Measurements from ENCODE around the gene RNF8. TPM values are rescaled to one million over a fixed set of nuclear protein-coding genes. Genes with fewer than 3 reads are reported as not detected.
"Not testable (repeated sequence)": the region's sequence is repeated elsewhere in the genome, so short reads cannot be mapped to it uniquely, and the experiment has no call there.

RNF8 gene
- polyA plus RNA-seq (ENCODE audit: insufficient read length in 12 of 12) = 10 to 100 TPM in 11 of 12 donors, not detected in 1; 13.8 to 20.5 (median 17.3) TPM
- long read RNA-seq, donor 1, full-length matches to known transcripts = 1 of 1 reads
- long read RNA-seq, donor 1, partial matches to known transcripts = 0 of 1 reads
- long read RNA-seq, donor 1, other reads (novel, unspliced or antisense) = 0 of 1 reads
- long read RNA-seq, donor 2, full-length matches to known transcripts = 3 of 9 reads
- long read RNA-seq, donor 2, partial matches to known transcripts = 6 of 9 reads
- long read RNA-seq, donor 2, other reads (novel, unspliced or antisense) = 0 of 9 reads
- long read RNA-seq, donor 3, full-length matches to known transcripts = 2 of 2 reads
- long read RNA-seq, donor 3, partial matches to known transcripts = 0 of 2 reads
- long read RNA-seq, donor 3, other reads (novel, unspliced or antisense) = 0 of 2 reads
- long read RNA-seq, donor 4, full-length matches to known transcripts = 2 of 2 reads
- long read RNA-seq, donor 4, partial matches to known transcripts = 0 of 2 reads
- long read RNA-seq, donor 4, other reads (novel, unspliced or antisense) = 0 of 2 reads
- long read RNA-seq, donor 5, full-length matches to known transcripts = 2 of 12 reads
- long read RNA-seq, donor 5, partial matches to known transcripts = 10 of 12 reads
- long read RNA-seq, donor 5, other reads (novel, unspliced or antisense) = 0 of 12 reads
- long read RNA-seq, donor 6, full-length matches to known transcripts = 2 of 2 reads
- long read RNA-seq, donor 6, partial matches to known transcripts = 0 of 2 reads
- long read RNA-seq, donor 6, other reads (novel, unspliced or antisense) = 0 of 2 reads
- long read RNA-seq, donor 7, full-length matches to known transcripts = 2 of 2 reads
- long read RNA-seq, donor 7, partial matches to known transcripts = 0 of 2 reads
- long read RNA-seq, donor 7, other reads (novel, unspliced or antisense) = 0 of 2 reads
- long read RNA-seq, donor 8, full-length matches to known transcripts = 3 of 3 reads
- long read RNA-seq, donor 8, partial matches to known transcripts = 0 of 3 reads
- long read RNA-seq, donor 8, other reads (novel, unspliced or antisense) = 0 of 3 reads
- long read RNA-seq, donor 9, full-length matches to known transcripts = 1 of 1 reads
- long read RNA-seq, donor 9, partial matches to known transcripts = 0 of 1 reads
- long read RNA-seq, donor 9, other reads (novel, unspliced or antisense) = 0 of 1 reads
- long read RNA-seq, donor 10, full-length matches to known transcripts = 5 of 5 reads
- long read RNA-seq, donor 10, partial matches to known transcripts = 0 of 5 reads
- long read RNA-seq, donor 10, other reads (novel, unspliced or antisense) = 0 of 5 reads
- long read RNA-seq, donor 11, full-length matches to known transcripts = 2 of 2 reads
- long read RNA-seq, donor 11, partial matches to known transcripts = 0 of 2 reads
- long read RNA-seq, donor 11, other reads (novel, unspliced or antisense) = 0 of 2 reads

GRCh38 chr6:37353761-37354525 lies at the start of gene RNF8:
Gene RNF8 (plus strand): TSS chr6:37353983. CDS start chr6:37354165, 182 bp downstream.
- peak; percentile 92 for DNase-seq

- DNase-seq = no peak
Observed at GRCh38 chr6:37304766-37305165, 49.0 kb upstream of the RNF8 start.

- DNase-seq = no peak
Observed at GRCh38 chr6:37305841-37306425, 47.9 kb upstream of the RNF8 start.

GRCh38 chr6:37306624-37307222 lies 47.1 kb upstream of the RNF8 start:
- DNase-seq = no peak

GRCh38 chr6:37307484-37307883 lies 46.3 kb upstream of the RNF8 start:
- DNase-seq = not testable (repeated sequence)

GRCh38 chr6:37308069-37308815 lies 45.5 kb upstream of the RNF8 start:
- DNase-seq = peak; percentile 74

GRCh38 chr6:37309046-37309445 lies 44.7 kb upstream of the RNF8 start:
- DNase-seq = no peak

GRCh38 chr6:37309692-37310091 lies 44.1 kb upstream of the RNF8 start:
- DNase-seq = no peak

- no peak for DNase-seq
Observed at GRCh38 chr6:37310966-37311365, 42.8 kb upstream of the RNF8 start.

- no peak for DNase-seq
Observed at GRCh38 chr6:37311741-37312473, 41.9 kb upstream of the RNF8 start.

- DNase-seq = no peak
Observed at GRCh38 chr6:37313723-37314486, 39.9 kb upstream of the RNF8 start.

- peak; percentile 13 for DNase-seq
Observed at GRCh38 chr6:37314487-37315156, 39.2 kb upstream of the RNF8 start.

GRCh38 chr6:37315157-37315515 lies 38.6 kb upstream of the RNF8 start:
- DNase-seq = no peak

GRCh38 chr6:37316071-37316470 lies 37.7 kb upstream of the RNF8 start:
- no peak for DNase-seq

GRCh38 chr6:37317312-37318038 lies 36.3 kb upstream of the RNF8 start:
- DNase-seq = no peak

GRCh38 chr6:37319156-37319555 lies 34.6 kb upstream of the RNF8 start:
- no peak for DNase-seq
